SKM-1 (cell line): ENCODE results near the gene RBCK1.
"Not testable (repeated sequence)": the region's sequence is repeated elsewhere in the genome, so short reads cannot be mapped to it uniquely, and the experiment has no call there.

Experiments
- DNase-seq: peaks from one replicate; lab custom pipeline; 2025; ENCODE audit not compliant: unreplicated experiment; lab: John Stamatoyannopoulos, UW

Gene RBCK1

DNA sequence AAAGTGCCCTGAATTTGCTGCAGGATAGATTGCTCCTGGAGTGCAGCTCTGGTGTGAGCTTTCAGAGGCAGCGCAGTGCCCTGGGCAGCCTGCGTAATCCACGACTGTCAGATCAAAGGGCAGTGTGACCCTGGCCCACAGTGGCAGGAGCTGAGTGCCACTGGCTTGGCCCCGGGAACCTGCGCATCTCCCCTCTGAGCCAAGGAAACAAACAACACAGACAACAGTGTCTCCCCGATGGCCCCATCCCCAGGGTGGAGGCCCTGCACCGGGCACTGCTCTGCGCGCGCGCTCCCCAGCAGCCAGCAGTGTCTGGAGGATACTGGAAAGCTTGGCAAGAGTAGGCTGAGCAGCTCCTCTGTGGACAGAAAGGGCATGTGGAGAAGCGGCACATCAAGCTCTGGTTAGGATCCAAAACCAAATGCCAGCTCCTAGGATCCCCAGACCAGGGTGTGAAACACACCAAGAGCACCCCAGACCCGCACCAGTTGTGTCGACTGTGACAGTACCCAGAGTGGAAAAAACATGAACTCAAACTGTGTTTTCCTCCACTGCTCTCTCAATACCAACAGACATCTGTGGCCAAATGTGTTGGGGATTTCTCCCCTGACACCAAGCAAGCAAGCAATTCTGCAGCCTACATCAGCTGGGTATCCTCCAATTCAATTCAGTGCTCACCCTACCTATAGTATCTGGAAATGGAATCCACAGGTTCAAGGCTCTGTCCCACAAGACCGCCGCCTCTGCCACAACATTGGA, 26.7 kb downstream of the RBCK1 start:
- DNase-seq = no peak

- DNase-seq = no peak
These were observed 27.5 kb downstream of the RBCK1 start for GRCh38 chr20:435558-435957.

DNA sequence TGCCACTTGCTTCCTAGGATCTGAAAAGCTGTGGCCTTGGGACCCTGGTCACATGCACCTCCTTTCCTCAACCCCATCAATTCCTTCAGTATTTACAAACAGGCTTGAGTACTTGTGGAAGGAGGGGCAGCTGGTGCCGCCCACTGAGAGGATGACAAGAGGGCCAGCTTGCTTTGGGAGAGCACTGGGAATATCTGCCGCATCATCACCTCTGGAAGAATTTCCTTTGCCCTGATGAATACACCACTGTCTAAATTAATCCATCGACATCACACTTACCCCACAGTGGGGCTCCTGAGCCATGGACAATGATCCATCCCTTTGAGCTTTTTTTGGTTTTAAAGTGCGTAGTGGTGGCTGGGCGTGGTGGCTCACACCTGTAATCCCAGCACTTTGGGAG, 28.4 kb downstream of the RBCK1 start:
- no peak for DNase-seq

DNA sequence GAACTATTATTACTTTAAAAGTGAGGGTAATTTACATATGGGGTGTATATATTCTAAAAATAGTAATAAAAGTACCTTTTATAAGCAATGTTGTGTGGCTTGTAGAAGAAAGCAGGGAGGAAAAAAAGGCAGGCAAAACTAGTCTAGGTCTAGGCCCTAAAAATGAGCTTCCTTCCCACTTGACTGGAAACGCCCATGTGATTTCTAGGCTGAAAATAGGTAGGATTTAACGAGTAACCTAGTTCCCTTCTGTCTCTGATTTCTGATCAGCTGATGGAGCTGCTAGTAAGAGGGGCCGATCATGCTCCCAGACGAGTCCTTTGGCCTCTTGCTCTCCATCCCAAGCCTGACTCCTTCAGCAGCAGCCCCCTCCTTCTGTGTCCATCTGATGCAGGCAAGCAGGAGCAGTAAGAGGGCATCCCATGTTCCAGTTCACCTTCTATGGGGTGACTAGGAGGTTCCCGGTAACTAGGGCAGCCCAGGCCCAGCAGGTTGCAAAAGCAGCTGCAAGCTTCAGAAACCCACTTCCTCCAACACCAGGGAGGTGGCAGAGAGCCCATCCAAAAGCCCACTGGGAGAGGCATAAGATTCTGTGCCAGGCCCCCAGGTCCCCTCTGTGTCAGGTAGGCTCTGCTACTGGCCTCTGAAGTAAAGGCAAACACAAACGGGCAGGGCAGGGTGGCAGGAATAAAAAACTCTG, 29.8 kb downstream of the RBCK1 start:
- no peak for DNase-seq

- DNase-seq = peak; percentile 13
These were observed 30.7 kb downstream of the RBCK1 start for GRCh38 chr20:438571-439469.

- DNase-seq = no peak
These were observed 32.0 kb downstream of the RBCK1 start for GRCh38 chr20:440148-440547.

- no peak for DNase-seq
These were observed 32.5 kb downstream of the RBCK1 start for GRCh38 chr20:440636-441035.

DNA sequence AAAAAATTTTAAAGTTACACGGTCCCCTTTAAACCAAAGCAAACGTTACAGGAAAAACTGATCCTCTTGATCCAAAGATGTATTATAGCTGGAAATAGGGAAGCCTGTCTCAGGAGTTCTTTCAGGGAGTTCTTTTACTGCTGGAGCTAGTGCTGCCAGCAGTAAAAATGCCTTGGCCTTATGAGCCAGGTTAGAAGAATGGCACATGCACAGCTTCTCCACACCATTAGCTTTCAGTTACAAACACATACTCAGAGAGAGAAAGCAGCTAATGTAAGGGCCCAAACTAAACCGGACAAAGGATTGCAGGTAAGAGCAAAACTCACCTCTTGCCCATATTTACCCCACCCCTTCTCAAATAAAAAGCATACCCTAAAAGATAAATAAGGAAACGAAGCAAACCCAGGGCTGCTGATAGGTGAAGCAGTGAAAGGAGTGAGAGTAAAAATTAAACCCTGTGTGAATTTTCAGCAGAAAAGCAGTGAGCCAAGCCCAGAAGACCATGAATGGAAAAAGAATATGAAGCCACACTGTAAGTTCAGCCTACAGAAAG, 35.2 kb downstream of the RBCK1 start:
- no peak for DNase-seq

DNA sequence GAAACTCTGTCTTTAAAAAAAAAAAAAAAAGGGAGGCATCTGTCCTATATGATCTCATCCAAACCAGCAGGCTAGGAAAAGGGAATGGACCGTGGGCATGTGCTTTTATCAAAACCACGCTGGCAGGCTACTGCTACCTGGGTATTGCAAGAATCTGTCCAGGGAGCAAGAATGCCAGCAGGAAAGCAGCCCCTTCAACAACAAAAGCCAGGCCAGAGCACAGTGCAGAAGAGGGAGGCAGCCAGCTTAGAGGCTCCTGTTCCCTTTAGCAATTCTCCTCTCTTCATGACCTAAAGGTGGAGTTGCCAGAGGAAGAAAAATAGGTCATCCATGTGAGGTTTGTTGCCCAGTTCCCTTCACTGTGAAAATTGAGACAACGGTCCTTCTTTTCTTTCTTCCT, 36.0 kb downstream of the RBCK1 start:
- DNase-seq = no peak

GRCh38 chr20:444862-445426, 36.8 kb downstream of the RBCK1 start:
- DNase-seq = no peak

DNA sequence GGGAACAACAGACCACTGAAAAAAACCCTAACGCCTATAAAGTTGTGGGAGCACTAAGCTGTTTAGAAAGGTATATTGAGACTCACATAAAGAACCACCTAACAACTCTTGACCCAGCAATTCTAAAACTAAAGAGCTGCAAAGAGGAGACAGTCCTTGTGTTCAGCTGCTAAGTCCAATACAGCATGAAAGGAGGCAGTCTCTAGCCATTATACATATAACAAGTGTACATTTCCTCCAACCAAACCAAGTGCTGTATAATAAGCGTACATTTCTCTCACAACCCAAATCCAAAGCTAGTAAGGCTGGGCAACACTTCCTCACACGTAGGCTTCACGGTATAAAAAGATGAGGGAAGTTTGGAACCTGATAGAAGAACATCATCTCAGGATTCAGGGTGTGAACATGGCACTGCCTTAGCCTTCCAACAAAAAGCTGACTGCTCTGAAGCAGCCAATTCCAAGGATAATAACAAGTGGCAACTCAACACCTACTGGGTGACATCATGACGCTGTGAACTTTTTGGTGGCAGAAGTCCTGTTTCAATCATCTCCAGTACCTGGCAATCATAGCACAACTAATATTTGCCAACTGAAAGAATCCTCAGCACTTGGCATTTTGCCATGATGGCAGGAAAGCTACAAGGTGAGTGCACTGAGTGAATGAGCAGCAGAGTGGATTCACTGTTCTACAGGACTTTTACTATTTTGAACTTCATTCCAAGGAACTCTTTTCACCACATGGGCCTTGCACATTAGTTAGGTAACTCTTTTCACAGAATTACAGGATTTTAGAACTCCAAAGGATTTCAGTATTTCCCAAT, 37.6 kb downstream of the RBCK1 start:
- DNase-seq = no peak

- not testable (repeated sequence) for DNase-seq
These were observed 43.9 kb downstream of the RBCK1 start for GRCh38 chr20:452021-452420.

- no peak for DNase-seq
These were observed 46.9 kb downstream of the RBCK1 start for GRCh38 chr20:454951-455350.

- no peak for DNase-seq
These were observed 50.7 kb downstream of the RBCK1 start for GRCh38 chr20:458776-459175.

GRCh38 chr20:460180-460579, 52.1 kb downstream of the RBCK1 start:
- no peak for DNase-seq

DNA sequence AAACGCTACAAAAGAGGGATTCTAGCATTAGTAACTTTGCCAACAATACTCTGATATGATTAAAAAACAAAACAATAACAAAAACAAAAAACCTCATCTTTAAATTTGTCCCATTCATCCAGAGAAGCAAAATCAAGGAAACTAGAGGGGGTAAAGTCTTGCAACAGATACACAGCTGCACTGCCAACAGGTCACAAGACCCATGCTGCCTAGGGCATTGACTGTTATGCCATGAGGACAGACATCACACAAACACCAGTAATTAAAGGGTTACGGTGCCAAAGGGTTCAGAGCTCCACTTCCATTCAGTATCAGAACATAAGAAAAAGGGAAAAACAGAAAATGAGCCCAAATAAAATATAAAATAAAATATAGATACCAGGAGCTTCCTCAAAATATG, 52.6 kb downstream of the RBCK1 start:
- no peak for DNase-seq

DNA sequence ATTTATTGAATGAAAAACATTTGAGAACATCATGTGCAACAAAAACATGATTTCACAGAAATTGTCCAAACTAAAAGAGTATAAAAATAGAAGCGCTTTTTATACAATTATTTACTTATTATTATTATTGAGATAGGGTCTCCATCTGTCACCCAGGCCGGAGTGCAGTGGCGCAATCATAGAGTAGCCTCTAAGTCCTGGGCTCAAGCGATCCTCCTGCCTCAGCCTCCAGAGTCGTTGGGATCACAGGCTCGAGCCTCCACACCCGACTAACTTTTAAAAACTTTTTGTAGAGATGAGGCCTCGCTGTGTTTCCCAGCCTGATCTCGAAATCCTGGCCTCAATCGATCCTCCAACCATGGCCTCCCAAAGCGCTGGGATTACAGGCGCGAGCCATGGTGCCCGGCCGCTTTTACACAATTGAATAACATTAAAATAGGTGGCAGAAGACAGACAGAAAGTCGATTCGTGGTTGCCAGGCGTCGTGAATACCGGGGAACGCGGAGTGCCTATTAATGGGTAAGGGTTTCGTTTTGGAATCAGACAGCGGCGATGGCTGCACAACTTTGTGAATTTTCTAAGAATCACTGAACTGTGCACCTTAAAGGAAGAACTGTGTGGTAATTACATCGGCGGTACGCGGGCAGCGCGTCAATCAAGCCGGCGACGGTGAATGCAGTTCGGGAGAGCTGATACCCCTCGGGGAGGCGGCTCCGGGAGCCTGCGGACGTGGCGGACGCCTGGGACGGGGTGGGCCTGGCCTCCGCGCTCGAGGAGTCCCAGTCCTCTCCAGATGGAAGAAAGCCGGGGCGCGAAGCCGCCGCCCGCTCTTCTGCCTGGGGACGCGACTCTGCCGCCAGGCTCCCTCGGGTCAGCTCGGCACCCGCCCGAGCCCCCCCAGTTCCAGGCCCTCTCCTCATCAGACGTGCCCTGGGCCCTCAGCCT, 53.4 kb downstream of the RBCK1 start:
- no peak for DNase-seq

- DNase-seq = peak; percentile 20
These were observed 54.3 kb downstream of the RBCK1 start, which contains the start of gene TBC1D20 for GRCh38 chr20:462199-462991. TBC1D20 (minus strand) TSS chr20:462533; CDS start chr20:462405, 128 bp downstream.
